KOPT-K1 (cell line): ENCODE measurements around the gene GPS1.

Experiments used
- H3K27ac ChIP-seq: fragments of 200-600 bp; sonication (generic); 2 replicates; pipeline ENCODE4 v1.5.1; 2016; ENCODE audit warnings: antibody characterized with exemption, mild to moderate bottlenecking, low read depth, low read length; ENCODE audit not compliant: poor library complexity, severe bottlenecking
- H3K36me3 ChIP-seq: fragments of 200-600 bp; sonication (generic); 2 replicates; pipeline ENCODE4 v1.5.1; 2017; ENCODE audit warnings: antibody characterized with exemption, mild to moderate bottlenecking, low read length, moderate library complexity; ENCODE audit not compliant: insufficient read depth
- H3K9me3 ChIP-seq: fragments of 200-600 bp; sonication (generic); 2 replicates; pipeline ENCODE4 v1.5.1; 2017; ENCODE audit warnings: antibody characterized with exemption, low read length, mild to moderate bottlenecking; ENCODE audit not compliant: insufficient read depth, poor library complexity, severe bottlenecking

The GPS1 gene

DNA sequence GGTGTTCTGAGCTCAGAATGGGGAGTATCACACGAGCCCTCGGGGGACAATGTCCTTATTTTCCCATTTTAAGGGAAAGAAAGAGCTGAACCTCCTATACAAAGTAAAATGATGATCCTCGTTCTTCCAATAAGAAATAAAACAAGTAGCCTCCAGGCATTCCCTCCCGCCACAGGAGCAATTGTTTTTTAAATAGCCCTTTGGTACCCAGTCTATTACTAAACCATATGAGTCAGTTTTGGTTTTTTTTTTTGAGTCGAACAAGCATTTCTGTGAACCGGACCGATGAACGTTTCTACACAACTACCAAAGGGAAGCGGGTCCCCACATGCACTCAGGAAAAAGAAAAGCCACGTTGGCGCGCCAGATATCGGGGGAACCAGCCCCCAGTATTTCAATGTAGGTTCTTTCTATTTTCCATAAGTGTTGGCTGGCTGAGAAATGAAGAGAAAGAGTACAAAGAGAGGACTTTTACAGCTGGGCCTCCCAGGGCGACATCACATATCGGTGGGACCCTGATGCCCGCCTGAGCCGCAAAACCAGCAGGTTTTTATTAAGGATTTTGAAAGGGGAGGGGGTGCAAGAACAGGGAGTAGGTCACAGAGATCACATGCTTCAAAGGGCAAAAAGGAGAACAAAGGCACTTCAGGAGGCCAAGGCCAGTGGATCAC, 10.4 kb upstream of the GPS1 start:
- Histone ChIP-seq H3K9me3 (no peaks in the 10 kb centered on the region), H3K27ac (no peak overlapping the region), H3K36me3 (no peaks in the 10 kb centered on the region)

DNA sequence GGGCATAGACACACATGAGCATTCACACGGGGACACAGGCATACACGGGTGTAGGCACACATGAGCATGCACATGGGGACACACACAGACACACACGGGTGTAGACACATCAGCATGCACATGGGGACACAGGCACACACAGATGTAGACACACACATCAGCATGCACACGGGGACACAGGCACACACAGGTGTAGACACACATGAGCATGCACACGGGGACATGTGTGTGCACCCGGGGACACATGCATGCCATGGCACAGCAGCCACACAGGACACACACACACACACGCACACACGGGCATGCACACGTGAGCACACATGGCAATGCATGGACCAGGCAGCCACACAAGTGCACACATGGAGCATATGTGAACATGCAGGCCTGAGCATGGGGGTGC, 9.0 kb upstream of the GPS1 start:
- H3K9me3 ChIP-seq = no peaks in the 10 kb centered on the region
- H3K36me3 ChIP-seq = peaks cover 5% of the 10 kb centered on the region; the same call in 1 of the 2 replicates
- H3K27ac ChIP-seq = no peak overlapping the region

DNA sequence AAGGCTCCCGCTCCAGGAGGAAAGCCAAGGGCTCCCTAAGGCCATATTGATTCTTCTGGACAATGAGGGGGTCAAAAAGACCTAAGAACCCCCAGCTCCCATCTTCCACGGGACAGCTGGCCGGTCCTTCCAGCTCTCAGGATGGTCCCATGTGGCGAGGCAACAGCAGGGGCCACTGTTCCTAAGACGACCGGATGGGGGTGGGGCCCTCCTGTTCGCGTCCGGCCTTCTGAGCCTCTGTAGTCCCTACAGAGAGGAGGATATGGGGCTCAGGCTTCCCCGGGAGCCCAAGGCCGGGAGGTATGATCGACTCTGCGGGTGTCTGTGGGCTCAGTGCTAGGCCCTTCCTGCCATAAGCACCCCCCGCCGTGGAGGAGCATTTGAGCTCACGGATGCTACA, 8.2 kb upstream of the GPS1 start:
- Histone ChIP-seq H3K36me3 (peaks cover 11% of the 10 kb centered on the region; the same call in 1 of the 2 replicates), H3K27ac (no peak overlapping the region), H3K9me3 (no peaks in the 10 kb centered on the region)

DNA sequence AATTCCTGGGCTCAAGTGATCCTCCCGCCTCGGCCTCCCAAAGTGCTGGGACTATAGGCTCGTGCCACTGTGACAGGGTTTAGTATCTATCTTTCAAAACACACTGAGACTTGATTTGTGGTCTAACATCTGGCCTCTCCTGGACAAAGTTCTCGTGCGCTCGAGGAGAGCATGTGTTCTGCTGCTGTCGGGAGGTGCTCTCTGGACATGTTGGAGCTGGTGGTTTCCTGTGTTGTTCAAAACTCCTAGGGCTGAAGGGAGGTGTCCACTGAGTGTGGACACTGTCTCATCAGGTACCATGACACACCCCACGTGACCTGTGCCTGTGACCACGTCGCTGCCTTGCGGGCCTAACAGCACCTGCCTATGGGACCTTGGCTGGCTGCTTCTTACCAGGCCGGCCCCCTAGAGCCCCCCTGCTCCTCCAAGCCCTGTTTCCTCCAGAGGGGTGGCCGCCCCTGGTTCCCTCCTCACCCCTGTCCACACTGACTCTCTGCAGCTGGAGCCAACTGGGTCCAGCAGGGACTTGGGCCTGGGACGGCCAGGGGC, 5.7 kb upstream of the GPS1 start:
- Histone ChIP-seq H3K36me3 (peaks cover 17% of the 10 kb centered on the region; the same call in 1 of the 2 replicates), H3K27ac (no peak overlapping the region), H3K9me3 (no peaks in the 10 kb centered on the region)

DNA sequence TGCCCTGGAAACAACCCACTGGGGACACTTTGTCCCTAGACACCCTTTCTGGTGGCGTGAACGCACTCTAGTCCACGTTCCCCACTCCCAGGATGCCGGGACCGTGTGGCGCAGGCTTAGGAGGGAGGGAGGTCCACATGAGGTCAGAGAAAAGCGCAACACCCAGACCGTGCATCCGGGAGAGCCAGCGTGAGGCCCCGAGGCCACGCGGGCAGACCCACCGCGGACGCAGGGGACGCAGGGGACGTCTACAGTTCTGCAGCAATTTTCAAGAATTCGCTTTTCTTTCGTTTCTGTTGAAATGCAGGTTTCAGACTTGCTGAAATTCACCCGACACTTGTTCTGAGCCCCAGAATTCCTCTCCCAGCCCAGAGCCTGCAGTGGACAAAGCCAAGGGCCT, 4.8 kb upstream of the GPS1 start:
- H3K9me3 ChIP-seq = no peaks in the 10 kb centered on the region
- H3K27ac ChIP-seq = no peak overlapping the region
- peaks cover 17% of the 10 kb centered on the region; the same call in 1 of the 2 replicates for H3K36me3 ChIP-seq

DNA sequence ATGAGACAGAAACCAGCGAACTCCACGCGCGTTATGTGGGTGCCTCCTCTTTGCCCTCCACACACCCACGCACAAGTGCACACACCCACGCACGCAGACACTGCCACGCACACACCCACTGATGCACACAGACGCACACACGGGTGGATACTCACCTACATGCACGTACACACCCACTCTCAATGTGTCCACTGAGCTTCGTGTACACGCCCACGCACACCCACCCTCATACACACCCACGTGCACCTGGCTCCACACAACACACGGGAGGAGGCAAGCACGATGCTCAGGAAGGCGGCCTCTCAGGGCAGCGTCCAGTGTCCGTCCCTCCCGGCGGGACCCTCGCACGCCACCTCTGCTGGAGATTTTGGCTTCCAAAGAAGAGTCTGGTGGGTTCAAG, 4.3 kb upstream of the GPS1 start:
- no peak overlapping the region for H3K27ac ChIP-seq
- no peaks in the 10 kb centered on the region for H3K9me3 ChIP-seq
- H3K36me3 ChIP-seq = peaks cover 17% of the 10 kb centered on the region; the same call in 1 of the 2 replicates

DNA sequence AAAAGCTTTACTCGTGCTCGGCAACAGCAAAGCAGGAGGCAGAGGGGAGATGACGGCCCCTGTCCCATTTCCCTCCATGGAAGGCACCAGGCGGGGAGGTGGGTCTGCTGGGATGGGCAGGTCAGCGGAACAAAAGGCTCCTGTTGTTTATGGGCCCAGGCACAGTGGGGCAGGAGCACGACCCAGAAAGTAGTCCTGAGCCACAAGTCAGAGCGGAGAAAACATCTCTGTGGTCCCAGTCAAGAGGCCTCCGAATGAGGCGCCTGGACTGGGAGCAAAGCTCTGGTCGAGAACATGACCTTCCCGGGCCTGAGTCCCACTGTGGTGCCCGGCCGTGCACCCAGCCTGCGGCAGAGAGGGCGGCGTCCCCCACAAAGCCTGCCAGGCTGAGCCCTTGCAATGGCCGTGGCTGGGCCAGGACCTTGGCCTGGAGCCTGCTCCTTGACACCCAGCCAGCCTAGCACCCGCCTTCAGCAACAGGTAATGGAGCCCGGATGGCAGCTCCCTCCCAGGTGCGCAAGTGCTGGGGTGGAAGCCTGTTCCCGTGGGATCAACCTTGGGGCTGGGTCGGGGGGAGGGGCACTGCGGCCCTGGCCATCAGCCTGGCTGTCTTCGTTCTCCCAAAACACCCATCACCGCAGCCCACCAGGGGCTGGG, 3.7 kb upstream of the GPS1 start:
- H3K27ac ChIP-seq = no peak overlapping the region
- peaks cover 17% of the 10 kb centered on the region; the same call in 1 of the 2 replicates for H3K36me3 ChIP-seq
- no peaks in the 10 kb centered on the region for H3K9me3 ChIP-seq

DNA sequence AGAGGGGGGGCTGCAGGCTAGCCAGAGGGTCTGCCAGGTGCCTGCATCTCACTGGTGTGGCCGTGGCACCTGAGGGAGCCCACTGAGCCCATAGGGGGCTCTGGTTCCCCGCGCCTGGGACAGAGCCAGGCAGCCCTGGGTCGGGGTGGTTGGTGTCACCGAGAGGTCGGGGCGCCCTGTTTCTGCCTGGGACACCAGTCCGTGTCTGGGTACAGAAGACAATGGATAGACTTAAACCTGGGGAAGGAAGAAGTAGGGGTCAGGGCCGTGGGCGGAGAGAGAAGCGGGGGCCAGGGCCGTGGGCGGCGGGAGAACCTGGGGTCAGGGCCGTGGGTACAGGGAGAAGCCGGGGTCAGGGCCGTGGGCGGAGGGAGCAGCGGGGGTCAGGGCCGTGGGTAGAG, 3.1 kb upstream of the GPS1 start:
- peaks cover 21% of the 10 kb centered on the region; the same call in 1 of the 2 replicates for H3K36me3 ChIP-seq
- no peak overlapping the region for H3K27ac ChIP-seq
- no peaks in the 10 kb centered on the region for H3K9me3 ChIP-seq

DNA sequence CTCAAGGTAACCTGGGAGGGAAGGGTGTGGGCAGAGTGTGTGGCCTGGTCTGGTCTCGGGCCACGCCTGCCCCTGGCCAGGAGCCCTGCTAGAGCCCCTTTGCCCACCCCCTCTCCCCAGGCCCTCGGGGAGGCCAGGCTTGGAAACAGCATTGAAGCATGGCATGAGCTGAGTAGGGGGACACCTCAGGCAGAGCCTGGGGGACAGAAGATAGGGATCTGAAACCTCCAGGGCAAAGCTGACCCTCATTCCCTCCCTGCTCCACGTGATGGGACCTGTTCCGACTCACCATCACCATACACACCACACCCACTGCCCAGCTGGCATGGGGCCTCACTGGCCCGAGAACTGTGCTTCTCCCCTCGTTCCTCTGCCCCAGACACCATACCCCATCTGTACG, 2.6 kb upstream of the GPS1 start:
- Histone ChIP-seq H3K9me3 (no peaks in the 10 kb centered on the region), H3K36me3 (peaks cover 26% of the 10 kb centered on the region; the same call in 1 of the 2 replicates), H3K27ac (no peak overlapping the region)

DNA sequence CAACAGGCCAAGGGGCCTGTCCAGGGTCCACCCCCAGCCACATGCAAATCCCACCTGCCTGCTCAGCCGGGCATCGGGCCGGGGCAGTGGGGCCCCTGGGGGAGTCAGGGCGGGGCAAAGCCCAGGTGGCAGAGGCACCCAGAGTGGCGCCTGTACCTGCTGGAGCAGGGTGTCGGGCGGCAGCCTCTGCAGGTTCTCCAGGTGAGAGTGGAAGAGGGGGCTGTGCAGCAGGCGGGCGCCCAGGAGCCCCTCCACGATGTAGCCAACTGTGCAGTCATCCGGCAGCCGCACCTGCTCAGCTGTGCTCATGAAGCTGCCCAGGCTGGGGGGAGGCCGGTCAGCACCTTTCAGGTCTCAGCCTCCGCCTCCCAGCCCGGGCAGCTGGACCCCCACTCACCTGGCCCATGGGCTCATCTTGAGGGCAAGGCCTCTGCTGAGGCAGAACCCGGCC, 2.2 kb upstream of the GPS1 start:
- H3K36me3 ChIP-seq = peaks cover 30% of the 10 kb centered on the region
- H3K27ac ChIP-seq = no peak overlapping the region

DNA sequence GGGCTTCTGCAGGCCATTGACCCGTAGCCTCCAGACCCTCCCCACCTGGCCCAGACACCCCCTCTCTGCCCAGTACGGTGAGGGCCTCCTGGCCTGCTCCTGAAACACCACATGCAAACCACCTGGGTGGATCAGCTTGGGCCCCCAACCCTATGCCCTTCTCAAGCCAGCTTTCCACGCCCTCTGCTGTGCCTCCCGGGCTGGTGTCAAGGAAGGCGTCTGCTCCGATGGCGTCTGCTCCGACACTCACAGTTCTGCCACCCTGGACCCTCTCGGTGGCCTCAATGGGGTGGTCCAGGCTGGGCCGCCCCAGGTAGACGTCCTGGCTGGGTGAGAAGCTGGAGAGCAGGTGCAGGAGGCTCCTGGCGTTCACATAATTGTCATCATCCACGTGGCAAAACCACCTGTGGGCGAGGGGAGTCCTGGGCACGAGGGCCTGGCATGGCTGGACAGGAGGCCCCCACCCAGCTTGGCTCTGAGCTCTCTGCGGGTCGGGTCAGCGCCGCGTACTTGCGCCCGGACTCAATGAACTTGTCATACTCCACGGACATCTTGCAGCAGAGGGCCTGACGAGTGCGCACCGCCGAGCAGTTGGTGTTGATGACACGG, 1.4 kb upstream of the GPS1 start:
- no peak overlapping the region for H3K27ac ChIP-seq
- H3K36me3 ChIP-seq = peaks cover 37% of the 10 kb centered on the region
- no peaks in the 10 kb centered on the region for H3K9me3 ChIP-seq

More for the DNA sequence above, 2.2 kb upstream of the GPS1 start:
- H3K9me3 ChIP-seq = no peaks in the 10 kb centered on the region

DNA sequence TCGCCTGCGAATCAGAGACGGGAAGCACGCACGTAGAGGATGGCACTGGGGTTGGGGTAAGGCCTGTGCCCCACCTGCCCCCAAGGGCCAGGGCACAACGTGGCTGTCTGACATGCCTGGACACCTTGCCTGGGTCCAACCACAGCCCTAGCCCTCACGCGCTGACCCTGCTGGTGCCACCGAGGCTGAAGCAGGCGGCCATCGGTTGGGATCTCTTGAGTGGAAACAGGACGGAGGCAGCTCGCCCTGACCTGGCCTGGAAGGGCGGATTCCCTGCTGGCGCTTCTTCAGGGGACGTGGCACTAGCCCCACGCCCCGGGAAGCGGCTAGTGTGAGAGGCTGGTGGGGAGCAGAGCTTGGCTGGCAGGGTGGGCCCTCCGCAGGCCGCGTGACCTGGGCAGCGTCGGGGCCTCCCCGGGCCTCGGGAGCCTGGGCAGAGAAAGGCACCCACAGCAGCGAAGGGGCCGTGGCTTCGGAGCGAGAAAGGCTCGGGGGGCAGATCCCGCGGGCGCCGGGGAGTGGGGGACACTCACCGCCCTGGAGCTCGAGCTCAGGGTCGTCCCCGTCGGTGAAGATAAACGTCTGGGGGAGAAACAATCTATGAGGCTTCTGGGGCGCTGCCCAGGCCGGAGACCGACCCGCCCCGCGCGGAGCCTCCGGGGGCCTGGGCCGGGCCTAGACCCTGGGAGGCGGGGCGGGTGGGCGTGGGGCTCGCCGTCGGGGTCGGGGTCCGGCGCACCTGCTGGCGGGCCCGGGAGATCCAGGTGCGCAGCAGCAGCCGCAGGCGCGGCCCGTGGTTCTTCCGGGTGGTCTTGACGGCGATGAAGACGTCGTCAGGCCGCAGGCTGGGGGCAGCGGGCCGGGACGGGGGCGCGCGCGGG, 697 bp upstream of the GPS1 start:
- H3K9me3 ChIP-seq = no peaks in the 10 kb centered on the region
- H3K27ac ChIP-seq = peak overlapping the region; percentile 65
- peaks cover 45% of the 10 kb centered on the region for H3K36me3 ChIP-seq

DNA sequence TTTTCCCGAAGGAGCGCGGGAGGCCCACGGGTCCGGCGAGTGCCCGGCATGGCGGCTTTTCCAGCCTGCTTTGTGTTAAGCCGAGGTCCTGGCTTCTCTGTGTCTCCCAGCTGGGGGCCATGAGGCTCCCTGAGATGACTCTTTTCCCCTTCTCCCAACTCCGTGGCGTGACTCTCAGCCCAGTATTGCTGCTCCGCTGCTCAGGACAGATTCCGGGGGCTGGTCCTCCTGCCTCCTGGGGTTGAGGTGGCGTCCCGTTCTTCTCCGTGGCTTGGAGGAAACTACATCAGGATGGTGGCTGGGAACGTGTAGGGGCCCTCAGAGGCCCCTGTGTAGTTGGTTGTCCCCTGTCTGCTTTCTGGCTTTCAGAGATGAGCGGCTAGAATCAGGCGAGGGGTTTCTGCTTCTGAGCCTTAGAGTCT, 951 bp downstream of the GPS1 start:
- H3K36me3 ChIP-seq = peaks cover 56% of the 10 kb centered on the region

DNA sequence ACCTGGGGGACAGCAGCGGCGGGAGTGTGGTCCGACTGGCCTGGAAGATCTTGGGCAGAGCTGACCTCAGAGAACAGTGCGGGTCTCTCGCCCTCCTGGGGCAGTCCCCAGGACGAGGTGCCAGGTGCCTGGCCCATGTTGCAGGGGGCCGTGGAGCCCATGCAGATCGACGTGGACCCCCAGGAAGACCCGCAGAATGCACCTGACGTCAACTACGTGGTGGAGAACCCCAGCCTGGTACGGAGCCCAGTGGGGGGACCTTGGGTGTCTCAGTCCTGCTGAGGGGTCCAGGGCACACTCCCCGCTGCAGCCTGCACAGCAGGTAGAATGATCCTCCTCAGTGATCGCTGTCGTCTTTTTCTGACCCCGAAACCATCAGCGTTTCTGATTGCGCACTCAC, 1.4 kb downstream of the GPS1 start:
- Histone ChIP-seq H3K9me3 (no peaks in the 10 kb centered on the region), H3K27ac (no peak overlapping the region), H3K36me3 (peaks cover 59% of the 10 kb centered on the region)

More for the DNA sequence above, 951 bp downstream of the GPS1 start:
- Histone ChIP-seq H3K9me3 (no peaks in the 10 kb centered on the region), H3K27ac (peak overlapping the region; percentile 65)
